NT2/D1 (cell line): ENCODE measurements around the gene PRDX3.

Experiments used
- SUZ12 ChIP-seq: IDR thresholded peaks from 2 replicates; pipeline ENCODE4 v1.6.1; 2011; ENCODE audit not compliant: insufficient read length, insufficient read depth; ENCODE audit errors: extremely low read depth
- YY1 ChIP-seq: IDR thresholded peaks from 2 replicates; pipeline ENCODE4 v1.6.1; 2011; ENCODE audit not compliant: insufficient read length, insufficient read depth
- ZNF274 ChIP-seq: IDR thresholded peaks from 2 replicates; pipeline ENCODE4 v1.6.1; 2011; ENCODE audit warnings: mild to moderate bottlenecking, low read depth, low read length

DNA sequence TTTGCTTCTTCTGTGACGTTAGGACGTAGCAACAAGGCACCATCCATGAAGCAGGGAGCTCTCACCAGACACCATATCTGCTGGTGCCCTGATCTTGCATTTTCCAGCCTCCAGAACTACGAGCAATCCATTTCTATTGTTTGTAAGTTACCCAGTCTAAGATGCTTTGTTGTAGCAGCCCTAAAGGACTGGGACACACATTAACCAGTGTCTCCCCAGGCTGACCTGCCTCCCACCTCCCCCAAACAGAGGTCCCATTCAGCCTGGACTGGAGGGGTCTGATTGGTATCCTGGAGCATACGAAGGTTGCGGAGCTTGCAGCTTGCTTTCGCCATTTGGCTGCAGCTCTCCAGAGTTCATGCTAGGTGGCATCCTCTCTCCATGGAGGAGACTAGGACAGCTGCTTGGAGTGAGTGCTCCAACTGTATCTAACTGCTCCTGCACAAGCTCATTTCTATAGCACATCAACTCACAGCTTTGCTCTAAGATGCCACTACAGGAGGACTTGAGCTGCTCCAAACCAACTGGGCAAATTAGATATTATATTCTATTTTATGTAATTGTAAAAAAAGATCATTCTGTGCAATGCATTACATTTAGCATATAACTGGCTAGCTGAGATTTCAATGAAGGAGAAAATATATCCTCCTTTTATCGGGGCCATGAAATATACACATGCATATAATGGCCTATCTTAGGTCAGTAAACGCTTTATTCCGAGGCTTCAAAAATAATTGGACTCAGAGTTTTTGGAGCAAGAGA lies 20.8 kb upstream of the PRDX3 start:
- TF ChIP-seq YY1 (no peak), SUZ12 (no peak), ZNF274 (no peak)
